Stimulated activated CD8-positive, alpha-beta memory T cell treated with anti-CD3 and anti-CD28 coated beads, Interleukin-7, amount 100 ng/mL, for 48 hours (primary cell): ENCODE measurements around the gene SARS1.
A peak's percentile ranks its signal among the peaks of the same experiment; 100 is the strongest.

Experiments used
- DNase-seq, 2 donors: peaks; one replicate each; pipeline ENCODE4 v3.0.0-alpha.2; 2020; ENCODE audit warnings: low read depth in 1 of 2; ENCODE audit errors: extremely low read depth in 1 of 2

The SARS1 gene

DNA sequence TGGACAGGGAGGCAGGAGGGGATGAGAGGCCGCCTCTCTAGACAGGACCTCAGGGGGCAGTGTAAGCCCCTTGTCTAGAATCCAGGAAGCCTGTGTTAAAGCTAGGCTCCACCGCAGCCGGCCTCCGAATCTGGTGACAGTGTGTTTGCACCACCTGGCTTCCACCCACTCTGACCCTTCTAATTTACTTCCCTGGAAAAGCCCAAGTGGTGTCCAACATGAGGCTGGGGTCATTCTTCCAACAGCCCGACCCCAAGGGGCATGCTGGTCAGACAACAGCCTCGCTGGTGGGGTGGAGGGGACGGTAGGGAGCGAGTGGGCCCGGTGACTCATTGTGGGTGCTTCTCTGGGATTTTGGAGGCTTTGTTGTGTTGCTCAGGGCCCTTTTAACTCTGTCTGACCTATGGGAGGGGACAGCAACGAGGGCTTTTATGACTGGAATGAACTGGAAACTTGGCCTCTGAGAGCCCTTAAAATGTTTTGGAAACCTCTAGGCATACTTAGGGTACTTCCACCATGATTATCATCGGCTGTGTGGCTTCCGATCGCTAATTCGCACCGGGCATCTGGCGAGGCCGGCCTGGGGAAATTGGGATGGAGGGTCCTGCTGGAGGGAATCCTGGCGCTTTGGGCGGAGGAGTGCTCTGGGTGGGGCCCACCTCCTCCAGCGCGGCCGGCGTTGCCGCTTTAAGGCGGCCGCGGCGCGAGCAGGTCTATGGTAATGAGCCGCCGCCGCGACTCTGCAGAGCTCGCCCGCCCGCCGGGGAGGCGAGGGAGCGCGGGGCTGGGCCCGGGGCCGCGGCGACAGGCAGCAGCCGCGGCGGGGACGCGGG is 35.3 kb downstream of the SARS1 start, which contains the start of gene CELSR2:
Gene CELSR2 (plus strand): TSS at position 743 of the 833 bp plus-strand sequence. CDS start 541 bp downstream, outside the sequence.
- peak; percentile 26 to 34 for DNase-seq

DNA sequence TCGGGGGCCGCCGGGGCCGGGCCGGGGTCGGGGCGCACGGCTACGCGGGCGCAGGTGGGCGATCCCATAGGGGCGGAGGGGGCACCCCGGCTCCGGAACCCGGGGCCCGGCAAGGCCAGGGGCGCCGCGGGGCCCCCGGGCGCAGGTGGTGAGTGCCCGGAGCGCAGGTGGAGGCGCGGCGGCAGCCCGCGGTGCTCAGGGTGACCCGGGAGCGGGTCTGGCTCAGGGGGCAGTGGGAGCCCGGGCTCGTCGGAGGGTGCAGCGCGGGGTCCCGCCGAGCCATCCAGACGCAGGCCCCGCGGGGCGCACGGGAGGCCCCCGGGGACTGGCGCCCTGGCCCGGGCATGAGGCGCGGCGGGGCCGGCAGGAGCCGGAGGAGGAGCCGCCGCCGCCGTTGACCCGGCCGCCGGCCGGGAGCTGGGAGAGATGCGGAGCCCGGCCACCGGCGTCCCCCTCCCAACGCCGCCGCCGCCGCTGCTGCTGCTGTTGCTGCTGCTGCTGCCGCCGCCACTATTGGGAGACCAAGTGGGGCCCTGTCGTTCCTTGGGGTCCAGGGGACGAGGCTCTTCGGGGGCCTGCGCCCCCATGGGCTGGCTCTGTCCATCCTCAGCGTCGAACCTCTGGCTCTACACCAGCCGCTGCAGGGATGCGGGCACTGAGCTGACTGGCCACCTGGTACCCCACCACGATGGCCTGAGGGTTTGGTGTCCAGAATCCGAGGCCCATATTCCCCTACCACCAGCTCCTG is 36.1 kb downstream of the SARS1 start:
- no peak for DNase-seq

DNA sequence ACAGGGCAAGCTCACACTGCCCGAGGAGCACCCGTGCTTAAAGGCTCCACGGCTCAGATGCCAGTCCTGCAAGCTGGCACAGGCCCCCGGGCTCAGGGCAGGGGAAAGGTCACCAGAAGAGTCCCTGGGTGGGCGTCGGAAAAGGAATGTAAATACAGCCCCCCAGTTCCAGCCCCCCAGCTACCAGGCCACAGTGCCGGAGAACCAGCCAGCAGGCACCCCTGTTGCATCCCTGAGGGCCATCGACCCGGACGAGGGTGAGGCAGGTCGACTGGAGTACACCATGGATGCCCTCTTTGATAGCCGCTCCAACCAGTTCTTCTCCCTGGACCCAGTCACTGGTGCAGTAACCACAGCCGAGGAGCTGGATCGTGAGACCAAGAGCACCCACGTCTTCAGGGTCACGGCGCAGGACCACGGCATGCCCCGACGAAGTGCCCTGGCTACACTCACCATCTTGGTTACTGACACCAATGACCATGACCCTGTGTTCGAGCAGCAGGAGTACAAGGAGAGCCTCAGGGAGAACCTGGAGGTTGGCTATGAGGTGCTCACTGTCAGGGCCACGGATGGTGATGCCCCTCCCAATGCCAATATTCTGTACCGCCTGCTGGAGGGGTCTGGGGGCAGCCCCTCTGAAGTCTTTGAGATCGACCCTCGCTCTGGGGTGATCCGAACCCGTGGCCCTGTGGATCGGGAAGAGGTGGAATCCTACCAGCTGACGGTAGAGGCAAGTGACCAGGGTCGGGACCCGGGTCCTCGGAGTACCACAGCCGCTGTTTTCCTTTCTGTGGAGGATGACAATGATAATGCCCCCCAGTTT is 36.9 kb downstream of the SARS1 start:
- DNase-seq: no peak

DNA sequence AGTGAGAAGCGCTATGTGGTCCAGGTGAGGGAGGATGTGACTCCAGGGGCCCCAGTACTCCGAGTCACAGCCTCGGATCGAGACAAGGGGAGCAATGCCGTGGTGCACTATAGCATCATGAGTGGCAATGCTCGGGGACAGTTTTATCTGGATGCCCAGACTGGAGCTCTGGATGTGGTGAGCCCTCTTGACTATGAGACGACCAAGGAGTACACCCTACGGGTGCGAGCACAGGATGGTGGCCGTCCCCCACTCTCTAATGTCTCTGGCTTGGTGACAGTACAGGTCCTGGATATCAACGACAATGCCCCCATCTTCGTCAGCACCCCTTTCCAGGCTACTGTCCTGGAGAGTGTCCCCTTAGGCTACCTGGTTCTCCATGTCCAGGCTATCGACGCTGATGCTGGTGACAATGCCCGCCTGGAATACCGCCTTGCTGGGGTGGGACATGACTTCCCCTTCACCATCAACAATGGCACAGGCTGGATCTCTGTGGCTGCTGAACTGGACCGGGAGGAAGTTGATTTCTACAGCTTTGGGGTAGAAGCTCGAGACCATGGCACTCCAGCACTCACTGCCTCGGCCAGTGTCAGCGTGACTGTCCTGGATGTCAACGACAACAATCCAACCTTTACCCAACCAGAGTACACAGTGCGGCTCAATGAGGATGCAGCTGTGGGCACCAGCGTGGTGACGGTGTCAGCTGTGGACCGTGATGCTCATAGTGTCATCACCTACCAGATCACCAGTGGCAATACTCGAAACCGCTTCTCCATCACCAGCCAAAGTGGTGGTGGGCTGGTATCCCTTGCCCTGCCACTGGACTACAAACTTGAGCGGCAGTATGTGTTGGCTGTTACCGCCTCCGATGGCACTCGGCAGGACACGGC is 37.8 kb downstream of the SARS1 start:
- DNase-seq: no peak

DNA sequence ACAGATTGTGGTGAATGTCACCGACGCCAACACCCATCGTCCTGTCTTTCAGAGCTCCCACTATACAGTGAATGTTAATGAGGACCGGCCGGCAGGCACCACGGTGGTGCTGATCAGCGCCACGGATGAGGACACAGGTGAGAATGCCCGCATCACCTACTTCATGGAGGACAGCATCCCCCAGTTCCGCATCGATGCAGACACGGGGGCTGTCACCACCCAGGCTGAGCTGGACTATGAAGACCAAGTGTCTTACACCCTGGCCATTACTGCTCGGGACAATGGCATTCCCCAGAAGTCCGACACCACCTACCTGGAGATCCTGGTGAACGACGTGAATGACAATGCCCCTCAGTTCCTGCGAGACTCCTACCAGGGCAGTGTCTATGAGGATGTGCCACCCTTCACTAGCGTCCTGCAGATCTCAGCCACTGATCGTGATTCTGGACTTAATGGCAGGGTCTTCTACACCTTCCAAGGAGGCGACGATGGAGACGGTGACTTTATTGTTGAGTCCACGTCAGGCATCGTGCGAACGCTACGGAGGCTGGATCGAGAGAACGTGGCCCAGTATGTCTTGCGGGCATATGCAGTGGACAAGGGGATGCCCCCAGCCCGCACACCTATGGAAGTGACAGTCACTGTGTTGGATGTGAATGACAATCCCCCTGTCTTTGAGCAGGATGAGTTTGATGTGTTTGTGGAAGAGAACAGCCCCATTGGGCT is 38.6 kb downstream of the SARS1 start:
- DNase-seq: no peak

DNA sequence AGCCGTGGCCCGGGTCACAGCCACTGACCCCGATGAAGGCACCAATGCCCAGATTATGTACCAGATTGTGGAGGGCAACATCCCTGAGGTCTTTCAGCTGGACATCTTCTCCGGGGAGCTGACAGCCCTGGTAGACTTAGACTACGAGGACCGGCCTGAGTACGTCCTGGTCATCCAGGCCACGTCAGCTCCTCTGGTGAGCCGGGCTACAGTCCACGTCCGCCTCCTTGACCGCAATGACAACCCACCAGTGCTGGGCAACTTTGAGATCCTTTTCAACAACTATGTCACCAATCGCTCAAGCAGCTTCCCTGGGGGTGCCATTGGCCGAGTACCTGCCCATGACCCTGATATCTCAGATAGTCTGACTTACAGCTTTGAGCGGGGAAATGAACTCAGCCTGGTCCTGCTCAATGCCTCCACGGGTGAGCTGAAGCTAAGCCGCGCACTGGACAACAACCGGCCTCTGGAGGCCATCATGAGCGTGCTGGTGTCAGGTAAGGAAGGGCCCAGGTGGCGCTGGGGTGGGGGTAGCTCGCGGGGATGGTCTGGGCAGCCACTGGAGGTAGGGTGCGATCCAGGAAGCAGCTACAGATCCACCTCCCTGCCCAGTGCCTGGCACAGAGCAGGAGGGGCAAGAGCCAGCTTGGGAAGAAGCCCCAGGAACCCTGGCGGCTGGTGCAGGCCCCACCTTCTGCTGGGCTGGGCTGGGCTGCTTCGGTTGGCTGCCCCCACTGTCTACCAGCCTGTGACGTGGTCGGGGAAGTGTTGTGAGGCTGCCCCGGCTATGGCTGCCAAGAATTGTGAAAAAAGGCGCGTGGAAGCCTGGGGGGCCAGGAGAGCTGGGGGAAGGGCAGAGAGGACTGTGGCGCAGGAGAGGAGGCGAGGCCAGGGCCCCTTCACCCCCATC is 39.4 kb downstream of the SARS1 start:
- no peak for DNase-seq

DNA sequence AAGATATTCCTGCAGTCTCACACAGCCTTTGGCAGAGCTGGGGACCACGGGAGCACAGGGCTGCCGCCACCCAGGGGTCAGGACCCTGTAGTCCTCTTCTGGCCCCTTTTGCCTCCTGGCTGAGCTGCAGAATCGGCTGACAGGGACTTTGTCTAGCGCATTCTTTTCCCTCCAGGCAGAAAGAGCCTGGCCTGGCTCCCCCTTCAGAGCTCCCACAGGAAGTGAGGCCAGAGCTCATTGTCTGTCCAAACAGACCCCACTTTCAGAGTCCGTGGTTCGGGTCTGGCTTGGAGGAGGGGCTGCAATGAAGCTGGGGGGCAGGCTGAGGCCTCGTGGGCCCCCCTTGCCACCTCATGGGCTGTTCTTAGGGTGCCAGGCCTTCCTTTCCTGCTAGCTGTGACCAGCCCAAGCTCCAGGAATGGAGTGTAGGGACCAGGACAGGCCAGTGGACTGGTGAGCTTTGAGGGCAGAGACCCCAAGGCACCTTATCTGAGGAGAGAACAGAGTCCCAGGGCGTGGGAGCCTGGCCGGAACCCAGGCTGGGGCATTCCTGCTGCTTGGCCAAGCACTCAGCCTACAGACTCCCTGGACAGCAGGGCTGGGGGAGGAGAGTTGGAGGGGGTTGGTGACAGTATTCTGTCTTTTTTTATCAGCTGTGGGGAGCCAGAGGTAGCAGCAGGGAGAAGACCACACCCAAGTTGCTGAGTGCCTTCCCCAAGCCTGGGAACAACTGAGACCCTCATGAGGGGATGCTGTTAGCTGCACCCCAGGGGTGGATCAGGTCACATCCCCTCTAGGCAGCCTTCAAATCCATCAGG is 40.3 kb downstream of the SARS1 start:
- no peak for DNase-seq

DNA sequence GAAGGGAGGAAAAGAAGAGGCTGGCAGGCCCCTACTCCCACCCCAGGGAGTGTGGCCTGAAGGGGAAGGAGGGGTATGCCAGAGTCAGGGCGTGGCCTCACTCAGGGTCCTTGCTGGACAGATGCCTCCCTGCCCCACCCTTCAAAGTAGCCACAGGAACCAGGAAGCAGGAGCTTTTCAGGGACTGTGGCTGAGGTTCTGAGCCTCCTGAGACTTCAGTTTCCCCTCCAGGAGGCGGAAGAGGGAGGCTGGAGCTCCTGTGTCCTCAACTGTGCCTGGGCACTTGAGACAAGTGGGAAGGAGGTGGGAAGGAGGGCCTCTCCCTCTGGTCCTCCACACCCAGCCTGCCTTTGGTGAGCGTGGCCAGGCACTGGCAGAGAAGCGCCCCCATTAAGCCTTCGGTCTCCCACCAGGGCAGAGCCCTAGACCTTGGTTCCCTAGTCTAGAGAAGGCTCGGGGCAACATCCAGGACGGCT is 40.9 kb downstream of the SARS1 start:
- no peak for DNase-seq

DNA sequence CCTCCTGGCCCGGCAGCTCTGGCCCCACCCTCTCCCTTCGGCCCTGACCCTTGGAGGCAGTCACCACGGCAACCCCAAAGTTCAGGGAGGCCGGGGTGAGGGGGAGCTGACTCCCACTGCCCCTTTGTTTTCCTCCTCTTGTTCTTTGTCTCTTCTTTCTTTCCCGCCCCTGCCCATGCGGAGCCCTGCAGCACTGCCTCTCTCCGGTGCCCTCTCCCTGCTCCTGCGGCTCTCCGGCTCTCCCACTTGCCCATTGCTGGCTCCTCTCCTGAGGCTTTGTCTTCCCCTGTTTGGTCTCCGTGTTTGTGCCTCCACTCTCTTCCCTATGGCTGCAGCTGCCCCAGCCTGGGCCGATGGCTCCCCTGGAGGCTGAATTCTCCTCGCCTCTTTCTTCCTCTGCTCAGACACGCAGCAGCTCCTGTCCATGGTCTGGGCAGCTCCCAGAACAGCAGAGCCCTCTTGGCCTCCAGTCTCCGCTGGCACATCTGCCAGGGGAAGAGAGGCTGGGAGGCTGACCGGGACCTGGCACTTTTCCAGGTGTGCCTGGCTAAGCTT is 41.5 kb downstream of the SARS1 start:
- DNase-seq: no peak

DNA sequence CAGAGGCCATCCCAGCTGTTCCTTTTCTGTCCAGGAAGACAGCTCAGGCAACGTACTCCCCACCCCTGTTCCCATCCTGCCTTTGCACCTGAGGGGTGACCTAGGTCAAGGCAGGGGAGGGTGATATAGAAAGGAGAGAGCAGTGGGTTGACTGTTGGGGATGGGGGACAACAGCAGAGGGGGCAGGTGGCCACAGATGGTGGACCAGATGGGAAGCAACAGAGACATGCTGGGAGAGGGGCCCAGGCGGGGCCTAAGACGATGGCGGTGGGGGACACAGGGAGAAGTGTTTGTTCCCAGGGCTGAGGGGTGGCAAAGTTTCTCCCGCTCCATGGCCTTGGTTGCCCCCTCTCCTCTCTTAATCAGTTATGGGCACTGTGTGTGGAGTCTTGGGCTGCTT is 42.0 kb downstream of the SARS1 start:
- no peak for DNase-seq

DNA sequence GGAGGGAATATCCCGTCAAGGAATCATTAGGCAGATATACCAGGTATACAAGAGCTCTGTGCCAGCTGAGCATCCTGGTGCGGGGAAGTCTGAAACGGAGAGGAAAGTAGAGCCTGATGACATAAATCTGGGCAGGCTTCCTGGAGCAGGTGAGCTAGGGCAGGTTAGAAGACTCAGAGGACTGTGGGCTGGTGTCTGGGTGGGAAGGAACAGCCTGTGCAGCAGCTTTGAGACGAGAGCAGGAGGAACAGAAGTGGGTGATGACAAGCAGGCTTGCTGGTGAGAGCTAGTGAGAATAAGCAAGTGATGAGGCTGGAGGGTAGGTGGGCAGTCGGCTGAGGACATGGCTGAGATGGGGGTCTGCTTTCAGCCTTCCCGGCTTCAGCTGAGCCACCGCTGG is 42.4 kb downstream of the SARS1 start:
- DNase-seq: no peak

DNA sequence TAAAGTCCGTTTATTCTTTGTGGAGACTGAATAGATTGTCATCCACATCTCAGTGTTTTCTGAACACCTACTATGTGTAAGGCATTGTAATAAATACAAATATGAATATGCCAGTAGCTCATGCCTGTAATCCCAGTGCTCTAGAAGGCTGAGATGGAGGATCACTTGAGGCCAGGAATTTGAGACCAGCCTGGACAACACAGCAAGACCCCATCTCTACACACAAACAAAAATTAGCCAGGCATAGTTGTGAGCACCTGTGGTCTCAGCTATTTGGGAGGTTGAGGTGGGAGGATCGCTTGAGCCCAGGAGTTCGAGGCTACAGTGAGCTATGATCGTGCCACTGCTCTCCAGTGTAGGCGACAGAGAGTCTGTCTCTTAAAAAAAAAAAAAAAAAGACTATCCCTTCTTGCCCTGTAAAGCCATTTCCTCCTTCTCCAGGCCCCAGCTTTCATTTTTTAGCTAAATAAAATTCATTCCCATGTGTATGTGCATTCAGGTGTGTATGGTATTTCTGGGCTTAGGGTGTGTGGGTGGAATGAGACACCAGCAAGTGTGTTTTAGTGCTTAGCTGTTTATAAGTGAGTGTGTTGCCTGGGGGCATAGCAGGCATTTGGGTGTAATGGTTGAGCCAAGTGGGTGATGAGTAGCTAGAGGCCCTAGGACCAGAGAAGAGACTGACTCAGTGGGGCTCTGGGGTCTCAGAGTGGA is 43.4 kb downstream of the SARS1 start:
- no peak for DNase-seq

DNA sequence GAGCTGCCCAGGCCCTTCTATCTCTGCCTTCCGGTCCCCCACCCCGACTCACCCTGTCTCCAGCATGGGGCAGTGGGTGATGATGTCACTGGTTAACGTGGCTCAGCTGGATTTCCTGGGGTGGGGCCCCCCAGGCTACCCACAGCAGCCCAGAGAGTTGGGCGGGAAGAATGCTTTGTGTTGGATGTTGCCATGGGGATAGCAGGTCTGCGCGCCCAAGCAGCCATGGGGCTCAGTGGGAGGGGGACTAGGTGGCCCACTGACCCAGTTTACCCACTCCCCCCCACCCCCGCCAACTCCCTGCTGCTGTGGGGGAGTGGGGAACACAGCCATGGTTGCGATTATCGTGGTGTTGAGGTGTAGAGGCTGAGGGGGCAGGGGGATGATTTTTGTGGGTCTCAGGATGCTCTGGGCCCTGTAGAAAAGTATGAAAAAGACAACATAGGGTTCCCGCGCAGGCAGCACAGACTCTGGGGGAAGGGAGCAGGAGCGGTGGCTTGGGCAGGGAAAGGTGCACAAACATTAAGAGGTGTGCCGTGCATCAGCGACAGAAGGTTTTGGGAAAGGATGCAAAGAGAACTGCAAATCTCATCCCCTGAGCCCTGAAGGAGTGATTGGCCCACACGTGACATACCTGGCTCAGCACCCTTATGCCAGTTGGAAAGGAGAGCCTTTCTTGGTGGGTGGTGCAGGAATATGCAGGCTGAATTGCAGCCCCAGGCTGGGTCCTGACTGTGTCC is 44.1 kb downstream of the SARS1 start:
- no peak for DNase-seq

DNA sequence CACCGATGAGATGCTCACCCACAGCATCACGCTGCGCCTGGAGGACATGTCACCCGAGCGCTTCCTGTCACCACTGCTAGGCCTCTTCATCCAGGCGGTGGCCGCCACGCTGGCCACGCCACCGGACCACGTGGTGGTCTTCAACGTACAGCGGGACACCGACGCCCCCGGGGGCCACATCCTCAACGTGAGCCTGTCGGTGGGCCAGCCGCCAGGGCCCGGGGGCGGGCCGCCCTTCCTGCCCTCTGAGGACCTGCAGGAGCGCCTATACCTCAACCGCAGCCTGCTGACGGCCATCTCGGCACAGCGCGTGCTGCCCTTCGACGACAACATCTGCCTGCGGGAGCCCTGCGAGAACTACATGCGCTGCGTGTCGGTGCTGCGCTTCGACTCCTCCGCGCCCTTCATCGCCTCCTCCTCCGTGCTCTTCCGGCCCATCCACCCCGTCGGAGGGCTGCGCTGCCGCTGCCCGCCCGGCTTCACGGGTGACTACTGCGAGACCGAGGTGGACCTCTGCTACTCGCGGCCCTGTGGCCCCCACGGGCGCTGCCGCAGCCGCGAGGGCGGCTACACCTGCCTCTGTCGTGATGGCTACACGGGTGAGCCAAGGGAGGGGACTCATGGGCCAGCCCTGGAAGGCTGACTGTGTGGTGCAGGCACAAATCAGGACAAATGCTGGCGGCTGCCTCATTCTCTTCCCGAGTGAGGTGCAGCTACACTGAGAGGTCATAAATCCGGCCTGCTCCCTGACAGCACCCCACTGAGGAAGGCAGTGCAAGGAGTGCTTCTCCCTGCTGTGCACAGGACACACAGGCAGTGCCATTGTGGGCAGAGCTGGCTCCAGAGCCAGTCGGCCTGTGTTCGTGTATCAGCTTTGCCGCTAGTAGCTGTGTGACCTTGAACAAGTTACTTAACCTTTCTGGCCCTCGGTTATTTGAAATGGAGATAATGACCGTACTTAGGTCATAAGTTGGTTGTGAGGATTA is 45.1 kb downstream of the SARS1 start:
- no peak for DNase-seq
